ENCODE measurements around the gene ING4. TPM values are rescaled to one million over a fixed set of nuclear protein-coding genes. Genes with fewer than 3 reads are reported as not detected.

Gene ING4
- total and polyA plus RNA-seq, 12 donors = 22.6 to 87.6 (median 41.3) TPM

- Histone ChIP-seq H3K4me1 (replicated peaks in 1 of 2) (peaks cover 10 to 15% of the 10 kb centered on the region in 2 donors), H3K27ac (no peak overlapping the region), H3K9me3 (replicated peaks in 1 of 3) (no peaks in the 10 kb centered on the region), H3K36me3 (replicated peaks in 1 of 2) (no peaks in the 10 kb centered on the region), H3K4me3 (no peak overlapping the region), H3K27me3 (peaks cover 6% of the 10 kb centered on the region)
- intact Hi-C loops (cut with DNase I) = no loop called here
- 61 to 72% (median 66%) methylated on average over 2 of the region's 2 CpGs for WGBS, 4 donors
- no peak for DNase-seq
- TF ChIP-seq POLR2A (IDR thresholded peaks at IDR 0.05) = no peak
- no peak for TF ChIP-seq CTCF (IDR thresholded peaks at IDR 0.05)
These were observed 30.0 kb upstream of the ING4 start for GRCh38 chr12:6692888-6693287.

DNA sequence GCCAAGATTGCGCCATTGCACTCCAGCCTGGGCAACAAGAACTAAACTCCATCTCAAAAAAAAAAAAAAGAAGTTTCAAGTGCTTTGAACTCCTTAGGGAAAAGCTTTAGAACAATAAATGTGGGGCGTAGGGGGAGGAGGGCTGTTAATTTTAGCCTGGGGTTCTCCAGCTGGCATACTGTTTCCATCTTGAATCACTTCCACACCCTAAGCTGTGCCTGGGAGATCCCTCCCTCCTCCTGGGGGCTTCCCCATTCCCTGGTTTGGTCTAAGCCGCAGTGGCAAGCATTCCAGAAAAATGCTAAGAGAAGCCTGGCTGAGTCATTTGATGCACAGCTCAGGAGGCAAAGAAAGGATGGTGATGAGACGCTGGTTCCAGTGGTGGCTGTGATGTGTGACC, 28.6 kb upstream of the ING4 start:
- no peak for DNase-seq
- Histone ChIP-seq H3K27me3 (no peaks in the 10 kb centered on the region), H3K4me3 (no peak overlapping the region), H3K27ac (no peak overlapping the region), H3K9me3 (replicated peaks in 1 of 3) (no peaks in the 10 kb centered on the region), H3K4me1 (replicated peaks in 1 of 2) (peaks cover 11 to 29% of the 10 kb centered on the region in 2 donors), H3K36me3 (replicated peaks in 1 of 2) (no peaks in the 10 kb centered on the region)
- TF ChIP-seq POLR2A (IDR thresholded peaks at IDR 0.05) (no peak), CTCF (IDR thresholded peaks at IDR 0.05) (no peak)
- intact Hi-C loops (cut with DNase I) = no loop called here
- WGBS, 4 donors = 84 to 90% (median 86%) methylated on average over 4 of the region's 4 CpGs

DNA sequence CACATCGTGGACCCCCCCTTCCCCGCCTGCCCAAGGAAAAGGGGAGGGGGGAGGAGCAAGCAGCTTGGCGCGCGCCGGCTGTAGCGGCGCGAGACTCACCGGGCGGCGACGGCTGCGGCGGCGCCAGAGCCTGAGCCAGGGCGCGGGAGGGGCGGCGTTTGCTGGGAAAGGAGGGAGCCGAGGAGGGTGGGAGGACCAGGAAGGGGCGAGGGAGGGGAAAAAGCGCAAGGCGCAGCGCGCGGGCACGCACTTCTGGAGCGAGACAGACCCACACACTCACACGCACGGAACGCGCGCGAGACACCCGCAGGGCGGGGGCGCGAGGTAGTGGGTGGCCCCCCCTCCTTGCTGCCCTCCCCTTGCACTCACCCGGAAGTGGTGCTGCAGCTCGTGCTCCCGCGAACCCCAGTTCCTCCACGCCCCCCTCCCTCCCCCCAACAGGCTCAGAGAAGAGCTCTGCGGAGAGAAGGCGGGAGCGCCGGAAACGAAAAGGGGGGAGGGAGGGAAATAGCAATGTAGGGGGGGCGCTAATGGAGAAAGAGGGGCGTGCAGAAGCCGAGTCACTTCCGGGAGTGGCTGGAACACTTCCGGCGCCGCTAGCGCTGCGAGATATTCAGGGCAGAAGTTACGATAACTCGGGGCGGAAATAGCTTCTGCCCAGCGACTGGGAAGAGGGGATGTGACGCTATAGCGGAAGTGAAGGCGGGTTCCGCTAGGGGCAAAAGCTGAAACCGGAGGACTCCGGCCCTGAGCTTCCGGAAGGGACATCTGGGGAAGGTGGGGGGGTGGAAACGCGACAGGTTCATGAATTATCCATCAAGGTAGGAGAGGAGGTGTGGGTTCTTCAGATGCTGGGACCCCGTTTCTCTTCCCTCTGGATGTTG, 26.3 kb upstream of the ING4 start, which contains the start of gene ZNF384:
Gene ZNF384 (minus strand): TSS at position 377 of the 884 bp plus-strand sequence. CDS start 9,855 bp downstream, outside the sequence.
- peak within 1 kb of the TSS; percentile 18 to 97 (median 68) for H3K4me3 ChIP-seq
- H3K27ac ChIP-seq = peak within 1 kb of the TSS; percentile 84 to 99 (median 95)
- TF ChIP-seq POLR2A (IDR thresholded peaks at IDR 0.05) (peak; percentile 37 to 54), CTCF (IDR thresholded peaks at IDR 0.05) (peak in 5 of 6 experiments; percentile 29 to 52 (median 34))
- no peaks in the 10 kb centered on the region for H3K9me3 ChIP-seq (replicated peaks in 1 of 3)
- WGBS, 4 donors = 0 to 1% (median 0%) methylated on average over 53 to 72 of the region's 72 CpGs
- H3K36me3 ChIP-seq (replicated peaks in 1 of 2) = no peaks in the 10 kb centered on the region
- H3K4me1 ChIP-seq (replicated peaks in 1 of 2) = peaks cover 26 to 51% of the 10 kb centered on the region in 2 donors
- no peaks in the 10 kb centered on the region for H3K27me3 ChIP-seq
- DNase-seq = peak; percentile 96 to 99 (median 98)
- intact Hi-C loops (cut with DNase I) = no loop called here

DNA sequence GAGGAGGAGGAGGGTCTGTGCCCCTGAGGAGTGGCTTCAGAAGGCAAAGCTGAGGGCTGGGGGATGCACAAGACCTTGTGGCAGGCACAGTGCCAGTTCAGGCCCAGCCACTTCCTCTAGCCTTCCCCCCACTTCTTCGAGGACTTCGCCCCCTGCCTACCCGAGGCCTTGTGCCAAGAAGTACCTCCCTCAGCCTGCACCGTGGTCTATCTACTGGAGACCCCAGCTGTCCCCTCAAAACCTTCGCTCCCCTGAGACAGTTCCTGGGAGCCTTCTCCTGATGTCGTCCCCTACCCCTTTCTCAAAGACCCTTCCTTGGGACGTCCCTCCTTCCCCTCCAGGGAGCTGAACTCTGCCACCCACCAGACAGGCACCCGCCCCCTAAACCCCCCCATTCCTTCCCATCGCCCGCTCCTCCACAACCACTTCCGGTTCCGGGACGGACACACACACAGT, 25.7 kb upstream of the ING4 start:
- 0 to 1% (median 0%) methylated on average over 12 to 13 of the region's 13 CpGs for WGBS, 4 donors
- H3K27me3 ChIP-seq = no peaks in the 10 kb centered on the region
- H3K27ac ChIP-seq = peak overlapping the region; percentile 84 to 99 (median 95)
- peak in 5 of 7 donors; percentile 37 to 71 (median 54) for DNase-seq
- TF ChIP-seq POLR2A (IDR thresholded peaks at IDR 0.05) (no peak), CTCF (IDR thresholded peaks at IDR 0.05) (no peak)
- intact Hi-C loops (cut with DNase I) = no loop called here
- peak overlapping the region; percentile 18 to 97 (median 68) for H3K4me3 ChIP-seq
- H3K9me3 ChIP-seq (replicated peaks in 1 of 3) = no peaks in the 10 kb centered on the region
- peaks cover 33 to 56% of the 10 kb centered on the region in 2 donors for H3K4me1 ChIP-seq (replicated peaks in 1 of 2)
- no peaks in the 10 kb centered on the region for H3K36me3 ChIP-seq (replicated peaks in 1 of 2)

Data from adrenal gland (tissue), 12 donors.